Neural cell (in vitro differentiated cells): ENCODE measurements around the gene CBR3.

Source experiments
- EP300 ChIP-seq: fragments of 450-650 bp; conservative IDR thresholded peaks from 2 replicates; pipeline ENCODE4 v1.6.1; 2014; ENCODE audit warnings: antibody characterized with exemption, mild to moderate bottlenecking, moderate library complexity; ENCODE audit not compliant: poor library complexity, severe bottlenecking
- TAF1 ChIP-seq: IDR thresholded peaks from 2 replicates; pipeline ENCODE4 v1.6.1; 2012; ENCODE audit warnings: low read depth
- TF ChIP-seq, protein P1 (sequence below): fragments of 450-650 bp; IDR thresholded peaks from 2 replicates; pipeline ENCODE4 v1.5.1; 2014; ENCODE audit warnings: antibody characterized with exemption, mild to moderate bottlenecking, moderate library complexity; ENCODE audit not compliant: poor library complexity, severe bottlenecking

GRCh38 chr21:36105327-36105842 is 29.5 kb upstream of the CBR3 start:
- TF ChIP-seq EP300 (no peak), TAF1 (no peak)
- TF ChIP-seq, protein P1, sequence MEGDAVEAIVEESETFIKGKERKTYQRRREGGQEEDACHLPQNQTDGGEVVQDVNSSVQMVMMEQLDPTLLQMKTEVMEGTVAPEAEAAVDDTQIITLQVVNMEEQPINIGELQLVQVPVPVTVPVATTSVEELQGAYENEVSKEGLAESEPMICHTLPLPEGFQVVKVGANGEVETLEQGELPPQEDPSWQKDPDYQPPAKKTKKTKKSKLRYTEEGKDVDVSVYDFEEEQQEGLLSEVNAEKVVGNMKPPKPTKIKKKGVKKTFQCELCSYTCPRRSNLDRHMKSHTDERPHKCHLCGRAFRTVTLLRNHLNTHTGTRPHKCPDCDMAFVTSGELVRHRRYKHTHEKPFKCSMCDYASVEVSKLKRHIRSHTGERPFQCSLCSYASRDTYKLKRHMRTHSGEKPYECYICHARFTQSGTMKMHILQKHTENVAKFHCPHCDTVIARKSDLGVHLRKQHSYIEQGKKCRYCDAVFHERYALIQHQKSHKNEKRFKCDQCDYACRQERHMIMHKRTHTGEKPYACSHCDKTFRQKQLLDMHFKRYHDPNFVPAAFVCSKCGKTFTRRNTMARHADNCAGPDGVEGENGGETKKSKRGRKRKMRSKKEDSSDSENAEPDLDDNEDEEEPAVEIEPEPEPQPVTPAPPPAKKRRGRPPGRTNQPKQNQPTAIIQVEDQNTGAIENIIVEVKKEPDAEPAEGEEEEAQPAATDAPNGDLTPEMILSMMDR, result no peak
